DMS53 treated with DMSO at 0.1 percent for 48 hours (cell line): ENCODE results near the gene SCARF2.
"Not testable (repeated sequence)": the region's sequence is repeated elsewhere in the genome, so short reads cannot be mapped to it uniquely, and the experiment has no call there.

ENCODE experiments used
- DNase-seq: peaks from one replicate; lab custom pipeline; 2025; ENCODE audit not compliant: unreplicated experiment; lab: John Stamatoyannopoulos, UW

SCARF2 gene

DNA sequence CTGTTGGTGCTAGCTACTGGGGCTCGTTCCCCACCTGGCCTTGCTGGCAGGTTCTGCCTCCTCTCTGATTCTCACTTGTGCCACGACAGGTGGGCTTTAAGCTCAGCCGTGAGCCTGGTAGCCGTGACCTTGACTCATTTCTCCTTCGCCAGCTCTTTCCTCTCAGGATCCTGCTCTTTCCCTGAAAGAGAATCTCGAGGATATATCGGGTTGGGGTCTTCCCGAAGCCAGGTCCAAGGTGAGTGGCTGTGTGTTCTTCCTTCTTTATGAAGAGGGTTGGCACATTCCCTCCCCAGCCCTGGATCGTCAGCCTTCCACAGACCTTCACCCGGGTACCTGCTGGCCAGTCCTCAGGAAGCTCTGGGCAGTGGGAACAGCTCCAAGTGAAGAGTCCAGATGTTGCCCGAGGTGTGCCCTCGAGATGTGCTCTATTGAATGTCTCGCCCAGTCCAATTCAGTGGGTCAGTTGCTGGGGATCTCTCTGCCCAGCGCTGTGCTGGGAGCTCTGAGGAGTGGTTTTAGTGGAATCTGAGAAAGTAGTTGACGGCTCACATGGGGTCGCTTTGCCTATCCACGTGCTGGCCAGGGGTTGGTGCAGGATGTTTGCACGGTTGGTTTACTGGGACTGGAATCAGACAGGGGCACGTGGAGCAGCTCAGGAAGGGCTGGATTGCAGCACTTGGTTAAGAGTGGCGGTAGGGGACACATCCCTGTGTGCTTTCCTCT is 42.3 kb downstream of the SCARF2 start:
- no peak for DNase-seq

- DNase-seq, result peak; percentile 45
Observed at GRCh38 chr22:20393705-20394476, 43.7 kb downstream of the SCARF2 start, which contains the start of gene ZNF74. Gene ZNF74, plus strand, starts transcription at chr22:20394151. Its CDS starts 478 bp downstream, at chr22:20394629.

- DNase-seq, result no peak
Observed at GRCh38 chr22:20392983-20393704, 44.5 kb downstream of the SCARF2 start.

GRCh38 chr22:20392365-20392881 is 45.2 kb downstream of the SCARF2 start:
- not testable (repeated sequence) for DNase-seq

GRCh38 chr22:20391222-20391621 is 46.4 kb downstream of the SCARF2 start:
- no peak for DNase-seq

DNA sequence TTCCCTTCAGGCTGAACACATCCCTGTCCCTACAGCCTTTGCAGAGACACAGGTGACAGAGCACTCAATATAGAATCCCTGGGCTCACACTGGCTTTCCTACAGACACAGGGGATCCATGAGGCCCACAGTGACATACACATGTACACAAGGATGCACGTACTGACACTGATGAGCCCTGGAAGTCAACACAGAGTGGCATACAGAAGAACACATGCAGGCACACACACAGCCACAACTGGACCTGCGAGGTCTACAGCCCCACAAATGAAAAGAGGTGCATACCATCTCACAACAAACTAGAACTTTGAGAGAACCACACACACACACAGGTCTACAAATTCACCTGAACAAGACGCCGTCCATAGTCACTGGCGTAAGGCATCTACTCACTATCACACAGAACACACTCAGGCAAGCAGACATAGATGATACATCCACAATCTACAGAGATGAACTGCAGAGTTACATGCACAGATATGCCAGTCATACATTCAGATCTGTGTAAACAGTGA is 47.2 kb downstream of the SCARF2 start:
- no peak for DNase-seq

DNA sequence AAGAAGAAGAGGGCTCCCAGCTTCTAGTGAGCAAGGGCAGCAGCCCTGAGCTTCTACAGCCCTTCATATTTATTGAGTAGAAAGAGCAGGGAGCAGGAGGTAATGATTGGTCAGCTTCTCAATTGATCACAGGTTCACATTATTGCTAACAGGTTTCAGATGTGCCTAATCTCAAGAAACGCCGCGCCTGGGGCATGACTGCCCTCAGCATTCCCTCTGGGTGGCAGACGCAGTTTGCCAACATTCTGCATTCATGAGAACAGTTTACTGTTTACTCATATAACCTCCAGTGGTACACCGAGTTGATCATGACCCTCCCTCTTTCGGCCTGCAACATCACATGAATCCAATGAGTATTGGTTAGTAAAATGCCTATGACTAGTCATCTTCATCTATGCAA is 48.3 kb downstream of the SCARF2 start:
- DNase-seq, result no peak

GRCh38 chr22:20388200-20388599 is 49.4 kb downstream of the SCARF2 start:
- no peak for DNase-seq

DNA sequence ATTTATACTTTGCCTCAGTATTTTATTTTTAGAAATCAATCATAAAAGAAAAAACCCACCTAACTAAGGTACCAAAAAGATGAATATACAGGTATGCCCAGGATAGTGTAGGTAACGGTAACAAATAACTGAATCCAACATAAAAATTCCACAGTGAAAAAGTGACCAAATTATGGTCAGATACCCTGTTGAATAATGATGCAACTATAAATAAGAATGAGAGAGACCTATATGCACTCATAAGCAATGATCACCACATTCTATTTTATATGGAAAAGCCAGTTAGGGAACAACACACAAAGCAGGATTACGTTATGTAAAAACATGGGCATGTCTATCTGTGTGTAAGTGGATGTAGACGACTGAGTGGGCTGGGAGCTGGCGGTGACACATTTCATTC is 50.7 kb downstream of the SCARF2 start:
- no peak for DNase-seq

- DNase-seq, result no peak
Observed at GRCh38 chr22:20386336-20386735, 51.3 kb downstream of the SCARF2 start.

DNA sequence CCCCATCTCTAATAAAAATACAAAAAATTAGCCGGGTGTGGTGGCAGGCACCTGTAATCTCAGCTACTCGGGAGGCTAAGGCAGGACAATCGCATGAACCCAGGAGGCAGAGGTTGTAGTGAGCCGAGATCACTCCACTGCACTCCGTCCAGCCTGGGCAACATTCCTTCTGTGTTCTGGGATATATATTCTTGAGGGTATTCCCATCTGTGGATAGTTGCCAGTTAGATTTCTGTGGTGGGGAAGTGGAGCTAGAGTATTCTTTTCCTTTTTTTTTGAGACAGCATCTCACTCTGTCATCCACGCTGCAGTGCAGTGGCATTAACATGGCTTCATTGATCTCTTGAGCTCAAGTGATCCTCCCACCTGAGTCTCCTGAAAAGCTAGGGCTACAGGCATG is 52.8 kb downstream of the SCARF2 start:
- DNase-seq, result no peak

DNA sequence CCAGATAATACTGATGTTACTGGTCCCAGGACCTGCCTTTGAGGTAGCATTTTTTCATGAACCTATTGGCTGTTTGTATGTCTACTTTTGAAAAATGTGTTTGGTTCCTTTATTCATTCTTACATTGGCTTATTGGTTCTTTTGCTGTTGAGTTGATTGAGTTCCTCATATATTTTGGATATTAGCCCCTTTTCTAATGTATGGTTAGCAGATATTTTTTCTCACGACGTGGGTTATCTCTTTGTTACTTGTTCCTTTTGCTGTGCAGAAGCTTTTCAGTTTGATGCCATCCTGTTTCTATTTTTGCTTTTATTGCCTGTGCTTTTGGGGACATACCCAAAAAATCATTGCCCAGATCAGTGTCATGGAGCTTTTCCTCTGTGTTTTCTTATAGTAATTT is 53.5 kb downstream of the SCARF2 start:
- no peak for DNase-seq

- DNase-seq, result no peak
Observed at GRCh38 chr22:20383538-20383937, 54.1 kb downstream of the SCARF2 start.

DNA sequence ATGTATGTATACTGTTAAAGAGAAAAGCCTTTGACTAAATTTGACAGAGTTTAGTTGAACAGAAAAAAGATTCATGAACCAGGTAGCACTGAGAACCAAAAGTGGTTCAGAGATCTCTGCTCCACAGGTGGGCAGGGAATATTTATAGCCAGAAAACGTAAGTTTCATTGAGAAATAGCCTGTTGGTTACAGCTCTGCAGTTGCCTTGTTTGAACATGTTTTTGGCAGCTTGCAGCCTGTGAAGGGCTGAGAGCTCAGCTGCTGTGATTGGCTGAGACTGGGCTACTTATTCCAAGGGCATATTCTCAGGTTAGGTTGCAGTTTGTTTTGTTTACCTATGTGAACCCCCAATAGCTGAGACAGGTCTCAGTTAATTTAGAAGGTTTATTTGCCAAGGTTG is 57.1 kb downstream of the SCARF2 start:
- no peak for DNase-seq

- not testable (repeated sequence) for DNase-seq
Observed at GRCh38 chr22:20378684-20379083, 58.9 kb downstream of the SCARF2 start.

DNA sequence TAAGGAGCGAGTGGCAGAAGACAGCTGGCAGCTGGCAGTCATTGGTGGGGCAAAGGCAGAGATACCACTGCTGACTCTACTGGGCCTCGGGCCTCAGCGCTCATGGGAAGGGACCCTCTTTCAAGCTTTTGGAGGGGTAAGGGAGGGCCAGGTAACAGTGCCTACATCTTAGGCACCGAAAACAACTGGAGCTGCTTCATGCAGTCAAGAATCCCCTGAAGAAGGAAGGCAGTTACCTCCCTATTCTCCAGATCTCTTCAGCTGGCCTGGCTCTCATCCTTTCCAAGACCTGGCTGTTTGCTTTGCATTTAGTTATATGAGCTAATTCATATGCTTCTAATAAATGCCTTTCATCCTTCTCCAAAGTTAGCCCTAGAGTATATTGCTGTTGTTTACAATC is 59.5 kb downstream of the SCARF2 start:
- DNase-seq, result no peak

DNA sequence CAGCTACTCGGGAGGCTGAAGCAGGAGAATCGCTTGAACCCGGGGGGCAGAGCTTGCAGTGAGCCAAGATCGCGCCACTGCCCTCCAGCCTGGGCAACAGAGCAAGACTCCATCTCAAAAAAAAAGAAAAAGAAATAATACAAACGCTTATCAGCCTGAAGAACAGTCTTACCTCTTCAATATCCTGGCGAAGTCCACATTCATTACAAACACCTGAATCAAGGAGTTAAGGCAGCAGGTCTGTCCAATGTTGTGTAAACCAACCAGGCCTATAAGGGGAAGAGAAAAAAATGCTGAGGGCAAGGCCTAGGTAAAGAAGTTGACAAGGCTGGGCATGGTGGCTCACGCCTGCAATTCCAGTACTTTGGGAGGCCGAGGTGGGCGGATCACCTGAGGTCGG is 60.6 kb downstream of the SCARF2 start:
- DNase-seq, result not testable (repeated sequence)

- DNase-seq, result not testable (repeated sequence)
Observed at GRCh38 chr22:20376281-20376680, 61.3 kb downstream of the SCARF2 start.
